GM18526 (cell line): Measurements from ENCODE around the gene GALNT9.

Experiments
- POLR2A ChIP-seq: IDR thresholded peaks from 3 replicates; pipeline ENCODE4 v1.6.1; 2011; ENCODE audit not compliant: insufficient read length; ENCODE audit errors: extremely low read depth

GALNT9 gene

GRCh38 chr12:132287391-132288238, 41.8 kb downstream of the GALNT9 start:
- TF ChIP-seq POLR2A, result no peak

DNA sequence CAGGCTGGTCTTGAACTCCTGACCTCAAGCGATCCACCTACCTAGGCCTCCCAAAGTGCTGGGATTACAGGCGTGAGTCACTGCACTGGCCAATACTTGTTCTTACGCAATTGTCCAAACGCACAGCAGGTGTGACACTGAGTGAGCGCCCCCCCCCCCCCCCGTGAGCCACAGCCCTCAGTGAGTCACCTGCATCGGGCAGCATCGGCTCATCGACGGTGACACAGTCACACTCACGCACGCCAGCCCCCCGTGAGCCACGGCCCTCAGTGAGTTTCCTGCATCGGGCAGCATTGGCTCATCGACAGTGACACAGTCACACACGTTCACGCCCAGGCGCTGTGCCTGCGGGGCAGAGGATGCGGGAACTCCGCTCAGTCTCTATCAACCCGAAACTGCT, 42.5 kb downstream of the GALNT9 start:
- no peak for TF ChIP-seq POLR2A

GRCh38 chr12:132285991-132286681, 43.3 kb downstream of the GALNT9 start:
- TF ChIP-seq POLR2A, result no peak

- TF ChIP-seq POLR2A, result no peak
Observed at GRCh38 chr12:132284827-132285741, 44.3 kb downstream of the GALNT9 start.

GRCh38 chr12:132284071-132284826, 45.1 kb downstream of the GALNT9 start:
- no peak for TF ChIP-seq POLR2A

DNA sequence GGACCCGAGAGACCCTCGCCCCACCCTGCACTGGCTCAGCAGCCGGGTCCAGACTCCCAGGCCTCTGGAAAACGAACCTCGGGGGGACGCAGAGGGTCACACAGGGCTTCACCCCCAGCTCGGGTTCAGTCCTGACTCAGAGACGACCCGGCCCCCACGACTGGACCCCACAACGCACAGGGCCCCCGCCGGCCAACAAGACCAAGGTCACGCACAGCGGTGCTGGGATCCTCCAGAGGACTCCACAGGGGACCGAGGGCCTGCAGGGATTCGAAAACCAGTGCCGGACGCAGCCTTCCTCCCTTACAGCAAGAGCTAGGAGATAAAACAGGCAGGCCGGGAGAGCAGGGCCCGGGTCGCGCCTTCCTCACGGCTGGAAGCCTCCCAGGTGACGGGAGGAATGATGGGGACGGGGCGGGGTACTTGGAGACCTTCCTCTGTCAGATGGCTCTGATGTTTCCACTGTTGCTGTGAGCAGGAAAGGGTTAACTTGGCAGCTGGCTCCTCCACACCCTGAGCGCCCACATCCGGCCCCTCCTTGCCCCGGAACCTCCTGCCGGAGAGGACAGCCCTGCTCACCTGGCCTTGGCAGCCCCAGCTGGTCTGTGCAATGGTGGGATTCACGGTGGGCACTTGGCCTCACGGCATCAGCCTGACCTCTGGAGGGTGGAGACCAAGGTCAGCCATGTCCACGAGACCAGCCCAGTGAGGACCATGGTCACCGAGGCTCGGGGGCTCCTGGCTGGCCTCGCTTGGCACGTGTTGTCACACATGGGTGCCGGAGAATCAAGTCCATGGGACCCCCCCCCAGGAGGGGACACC, 46.2 kb downstream of the GALNT9 start:
- TF ChIP-seq POLR2A, result no peak

- TF ChIP-seq POLR2A, result no peak
Observed at GRCh38 chr12:132282031-132282949, 47.1 kb downstream of the GALNT9 start.

- TF ChIP-seq POLR2A, result no peak
Observed at GRCh38 chr12:132281038-132281437, 48.4 kb downstream of the GALNT9 start.

DNA sequence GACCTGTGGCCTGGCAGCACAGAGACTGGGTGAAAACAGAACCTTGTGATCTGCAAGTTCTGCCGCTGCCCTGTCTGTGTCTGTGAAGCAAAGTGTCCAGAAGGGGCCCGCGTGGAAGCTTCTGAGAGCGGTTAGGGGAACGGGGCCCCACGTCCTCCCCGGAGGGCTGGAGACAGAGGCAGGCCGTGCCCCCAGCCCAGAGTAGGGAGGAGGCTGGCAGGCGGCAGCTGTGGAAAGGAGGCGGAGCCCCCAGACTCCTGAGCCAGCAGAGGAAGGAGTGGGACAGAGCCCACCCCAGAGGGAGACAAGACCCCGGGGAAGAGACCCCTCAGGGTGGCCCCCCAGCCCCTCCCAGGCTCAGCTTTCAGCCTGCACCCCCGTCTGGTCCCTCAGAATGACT, 49.0 kb downstream of the GALNT9 start:
- TF ChIP-seq POLR2A, result no peak

GRCh38 chr12:132279930-132280329, 49.5 kb downstream of the GALNT9 start:
- TF ChIP-seq POLR2A, result no peak

GRCh38 chr12:132279184-132279889, 50.1 kb downstream of the GALNT9 start:
- TF ChIP-seq POLR2A, result no peak
